ENCODE results near the gene FABP2.

- TF ChIP-seq CTCF (conservative IDR thresholded peaks at IDR 0.05; ENCODE audit: low read depth, low read length) = no peak
- TF ChIP-seq EZH2 (IDR thresholded peaks at IDR 0.05; ENCODE audit: borderline replicate concordance, low read depth, low read length, poor library complexity, severe bottlenecking) = no peak
These were observed 6.8 kb upstream of the FABP2 start for GRCh38 chr4:119328695-119329094.

Data from A673 (cell line).